ENCODE results near the gene BMF. TPM values are rescaled to one million over a fixed set of nuclear protein-coding genes. Genes with fewer than 3 reads are reported as not detected.

BMF gene
- total RNA-seq, 2 donors from 2014 or later = 13.1 to 32.5 TPM

GRCh38 chr15:40084650-40085049, 24.0 kb downstream of the BMF start:
- no peak for TF ChIP-seq CTCF (IDR thresholded peaks at IDR 0.05)
- Histone ChIP-seq H3K4me1 (ENCODE audit: control insufficient read depth in 1 of 2, low read depth in 2 of 2) (peaks cover 34 to 60% of the 10 kb centered on the region in 2 donors), H3K9me3 (no peaks in the 10 kb centered on the region), H3K36me3 (no peaks in the 10 kb centered on the region), H3K4me3 (no peak overlapping the region), H3K27me3 (replicated peaks; ENCODE audit: insufficient read depth) (no peaks in the 10 kb centered on the region), H3K27ac (no peak overlapping the region)
- DNase-seq (ENCODE audit: low spot score) = no peak
- no peak for ATAC-seq (ENCODE audit: insufficient number of reproducible peaks, low FRiP score, low read depth)

- H3K9me3 ChIP-seq = no peaks in the 10 kb centered on the region
- H3K4me1 ChIP-seq (ENCODE audit: control insufficient read depth in 1 of 2, low read depth in 2 of 2) = peaks cover 19 to 37% of the 10 kb centered on the region in 2 donors
- peak overlapping the region in 1 of 2 donors; percentile 66 for H3K27ac ChIP-seq
- no peaks in the 10 kb centered on the region for H3K36me3 ChIP-seq
- peak overlapping the region; percentile 68 for H3K4me3 ChIP-seq
- TF ChIP-seq CTCF (IDR thresholded peaks at IDR 0.05) = no peak
- no peaks in the 10 kb centered on the region for H3K27me3 ChIP-seq (replicated peaks; ENCODE audit: insufficient read depth)
- DNase-seq (ENCODE audit: low spot score) (no peak), ATAC-seq (ENCODE audit: insufficient number of reproducible peaks, low FRiP score, low read depth) (no peak)
Observed at GRCh38 chr15:40082195-40082883, 26.3 kb downstream of the BMF start.

- Histone ChIP-seq H3K27ac (peak overlapping the region; percentile 63 to 66), H3K4me1 (ENCODE audit: control insufficient read depth in 1 of 2, low read depth in 2 of 2) (peaks cover 14 to 31% of the 10 kb centered on the region in 2 donors), H3K4me3 (peak overlapping the region; percentile 68), H3K9me3 (no peaks in the 10 kb centered on the region), H3K36me3 (no peaks in the 10 kb centered on the region), H3K27me3 (replicated peaks; ENCODE audit: insufficient read depth) (no peaks in the 10 kb centered on the region)
- no peak for DNase-seq (ENCODE audit: low spot score)
- no peak for ATAC-seq (ENCODE audit: insufficient number of reproducible peaks, low FRiP score, low read depth)
- TF ChIP-seq CTCF (IDR thresholded peaks at IDR 0.05) = no peak
Observed at GRCh38 chr15:40081691-40082194, 26.9 kb downstream of the BMF start.

GRCh38 chr15:40080847-40081246, 27.8 kb downstream of the BMF start:
- peak overlapping the region in 1 of 2 donors; percentile 66 for H3K27ac ChIP-seq
- H3K9me3 ChIP-seq = no peaks in the 10 kb centered on the region
- ATAC-seq (ENCODE audit: insufficient number of reproducible peaks, low FRiP score, low read depth) = no peak
- H3K4me3 ChIP-seq = peak overlapping the region; percentile 68
- no peak for DNase-seq (ENCODE audit: low spot score)
- no peak for TF ChIP-seq CTCF (IDR thresholded peaks at IDR 0.05)
- no peaks in the 10 kb centered on the region for H3K36me3 ChIP-seq
- H3K27me3 ChIP-seq (replicated peaks; ENCODE audit: insufficient read depth) = no peaks in the 10 kb centered on the region
- peaks cover 14 to 23% of the 10 kb centered on the region in 2 donors for H3K4me1 ChIP-seq (ENCODE audit: control insufficient read depth in 1 of 2, low read depth in 2 of 2)

- no peaks in the 10 kb centered on the region for H3K27me3 ChIP-seq (replicated peaks; ENCODE audit: insufficient read depth)
- H3K4me3 ChIP-seq = no peak overlapping the region
- H3K9me3 ChIP-seq = no peaks in the 10 kb centered on the region
- H3K36me3 ChIP-seq = no peaks in the 10 kb centered on the region
- H3K27ac ChIP-seq = no peak overlapping the region
- H3K4me1 ChIP-seq (ENCODE audit: control insufficient read depth in 1 of 2, low read depth in 2 of 2) = peaks cover 17 to 23% of the 10 kb centered on the region in 2 donors
- ATAC-seq (ENCODE audit: insufficient number of reproducible peaks, low FRiP score, low read depth) (no peak), DNase-seq (ENCODE audit: low spot score) (no peak)
- TF ChIP-seq CTCF (IDR thresholded peaks at IDR 0.05) = no peak
Observed at GRCh38 chr15:40080104-40080503, 28.6 kb downstream of the BMF start.

All from thoracic aorta (tissue), 2 donors.